A549 (cell line): ENCODE results near the gene TFEB. TPM values are rescaled to one million over a fixed set of nuclear protein-coding genes. Genes with fewer than 3 reads are reported as not detected.

Experiments
- ATAC-seq, 2 experiments: fragments of 200-7000 bp in 1 of 2; fragments of >200 bp in 1 of 2; cut with Nextera tagmentation in 1 of 2; cut with Tn5 transposase in 1 of 2; 3 replicates each; pipeline versions ENCODE4 v1.8.0 to v1.9.1; 2018 to 2020; ENCODE audit warnings: mild to moderate bottlenecking in 1 of 2, moderate library complexity in 1 of 2
- CTCF ChIA-PET: fragments of 300-600 bp; sonication (Branson Sonifier 250); formaldehyde crosslinking; extraction: SDS; loops from one replicate; lab custom pipeline; 2021; ENCODE audit warnings: antibody characterized with exemption, inconsistent platforms; lab: Yijun Ruan, JAX
- POLR2A ChIA-PET: fragments of 350-600 bp; formaldehyde crosslinking; extraction: SDS; loops from one replicate; lab custom pipeline; 2021; ENCODE audit warnings: antibody characterized with exemption, inconsistent platforms; lab: Yijun Ruan, JAX
- DNase-seq, 2 experiments: peaks; one replicate each; pipeline versions ENCODE4 v3.0.0 to v3.0.0-alpha.2; 2011 to 2016; ENCODE audit warnings: low read depth in 1 of 2, low spot score in 1 of 2
- FAIRE-seq: peaks from 2 replicates; lab custom pipeline; 2011; peaks lifted over from hg19 to GRCh38; lab: Jason Lieb, UNC
- H3K27ac ChIP-seq, 2 experiments: fragments of >200 bp; sonication (Bioruptor Twin); formaldehyde crosslinking; 3 replicates each; pipeline ENCODE4 v1.5.1; 2016 to 2017
- H3K4me1 ChIP-seq: fragments of >200 bp; sonication (Bioruptor Twin); formaldehyde crosslinking; 3 replicates; pipeline ENCODE4 v1.6.1; 2016
- H3K4me2 ChIP-seq: fragments of >200 bp; sonication (Bioruptor Twin); formaldehyde crosslinking; 3 replicates; pipeline ENCODE4 v1.6.1; 2016
- H3K4me3 ChIP-seq: fragments of >200 bp; sonication (Bioruptor Twin); formaldehyde crosslinking; 3 replicates; pipeline ENCODE4 v1.5.1; 2016
- H3K9me3 ChIP-seq: fragments of >200 bp; sonication (Bioruptor Twin); formaldehyde crosslinking; 3 replicates; pipeline ENCODE4 v1.6.1; 2016
- BCL3 ChIP-seq: fragments of >200 bp; sonication (Bioruptor Twin); formaldehyde crosslinking; IDR thresholded peaks from 3 replicates; pipeline ENCODE4 v1.6.1; 2016
- CBX8 ChIP-seq: fragments of 200-600 bp; sonication (generic); IDR thresholded peaks from 2 replicates; pipeline ENCODE4 v1.6.1; 2016
- CHD2 ChIP-seq: fragments of 150-350 bp; IDR thresholded peaks from 2 replicates; pipeline ENCODE4 v1.6.1; 2014; ENCODE audit warnings: low read length; ENCODE audit not compliant: partially characterized antibody
- E2F6 ChIP-seq: IDR thresholded peaks from 2 replicates; pipeline ENCODE4 v1.6.1; 2012; ENCODE audit warnings: low read depth, borderline replicate concordance
- EHF ChIP-seq: fragments of 250-450 bp; sonication (Bioruptor Pico); IDR thresholded peaks from 2 replicates; pipeline ENCODE4 v1.5.0; 2020; ENCODE audit warnings: mild to moderate bottlenecking
- ESRRA ChIP-seq: fragments of 150-350 bp; IDR thresholded peaks from 2 replicates; pipeline ENCODE4 v1.6.1; 2014; ENCODE audit warnings: mild to moderate bottlenecking, low read length, borderline replicate concordance
- FOSB ChIP-seq: fragments of 250-450 bp; sonication (Bioruptor Pico); IDR thresholded peaks from 2 replicates; pipeline ENCODE4 v1.5.0; 2020; ENCODE audit warnings: mild to moderate bottlenecking, moderate library complexity
- FOSL2 ChIP-seq, 2 experiments: fragments of 450-650 bp in 1 of 2; fragments of >200 bp in 1 of 2; sonication (Bioruptor Twin) in 1 of 2; formaldehyde crosslinking; IDR thresholded peaks; 2 replicates each; pipeline versions ENCODE4 v1.5.0 to v1.6.1; 2016 to 2020; ENCODE audit warnings: mild to moderate bottlenecking in 1 of 2, moderate library complexity in 1 of 2
- GATA3 ChIP-seq: IDR thresholded peaks from 2 replicates; pipeline ENCODE4 v1.6.1; 2012; ENCODE audit warnings: borderline replicate concordance
- HES2 ChIP-seq: fragments of >200 bp; sonication (Bioruptor Twin); formaldehyde crosslinking; IDR thresholded peaks from 2 replicates; pipeline ENCODE4 v1.6.1; 2016
- HEYL ChIP-seq: fragments of 250-450 bp; sonication (Bioruptor Pico); IDR thresholded peaks from 2 replicates; pipeline ENCODE4 v1.8.0; 2021; ENCODE audit warnings: mild to moderate bottlenecking, moderate library complexity
- HOXA7 ChIP-seq: fragments of 250-450 bp; sonication (Bioruptor Pico); IDR thresholded peaks from 2 replicates; pipeline ENCODE4 v1.5.0; 2020; ENCODE audit warnings: mild to moderate bottlenecking, moderate library complexity
- HOXB13 ChIP-seq: fragments of 250-450 bp; sonication (Bioruptor Pico); IDR thresholded peaks from 2 replicates; pipeline ENCODE4 v1.5.0; 2020; ENCODE audit warnings: low read depth, mild to moderate bottlenecking, moderate library complexity
- HOXB5 ChIP-seq: fragments of 250-450 bp; sonication (Bioruptor Pico); IDR thresholded peaks from 2 replicates; pipeline ENCODE4 v1.5.0; 2020; ENCODE audit warnings: mild to moderate bottlenecking, moderate library complexity
- JUN ChIP-seq, 2 experiments: fragments of >200 bp; sonication (Bioruptor Twin); formaldehyde crosslinking; IDR thresholded peaks; 2 replicates in 1 of 2; 3 replicates in 1 of 2; pipeline ENCODE4 v1.6.1; 2016 to 2017
- KDM1A ChIP-seq: fragments of 200-600 bp; sonication (generic); IDR thresholded peaks from 2 replicates; pipeline ENCODE4 v1.6.1; 2016; ENCODE audit warnings: low read depth, mild to moderate bottlenecking
- MYC ChIP-seq: IDR thresholded peaks from 2 replicates; pipeline ENCODE4 v1.6.1; 2012; ENCODE audit warnings: mild to moderate bottlenecking, inconsistent platforms, low read length, improper control_type of control experiment, borderline replicate concordance
- PBX3 ChIP-seq: IDR thresholded peaks from 2 replicates; pipeline ENCODE4 v1.6.1; 2012
- REST ChIP-seq: fragments of 200-600 bp; sonication (generic); IDR thresholded peaks from 2 replicates; pipeline ENCODE4 v1.6.1; 2016; ENCODE audit warnings: antibody characterized with exemption, mild to moderate bottlenecking, moderate library complexity
- RFX5 ChIP-seq: fragments of 450-650 bp; IDR thresholded peaks from 2 replicates; pipeline ENCODE4 v1.7.1; 2014; ENCODE audit warnings: antibody characterized with exemption, mild to moderate bottlenecking, moderate library complexity
- RNF2 ChIP-seq: fragments of 200-600 bp; sonication (generic); IDR thresholded peaks from 2 replicates; pipeline ENCODE4 v1.6.1; 2016; ENCODE audit warnings: low read depth, mild to moderate bottlenecking, antibody characterized with exemption, moderate library complexity, borderline replicate concordance
- SMC3 ChIP-seq: fragments of >200 bp; sonication (Bioruptor Twin); formaldehyde crosslinking; IDR thresholded peaks from 3 replicates; pipeline ENCODE4 v1.6.1; 2018; ENCODE audit warnings: inconsistent platforms
- TFCP2L1 ChIP-seq: fragments of 250-450 bp; sonication (Bioruptor Pico); IDR thresholded peaks from 2 replicates; pipeline ENCODE4 v1.5.0; 2021; ENCODE audit warnings: mild to moderate bottlenecking
- TP53 ChIP-seq: fragments of 250-450 bp; sonication (Bioruptor Pico); IDR thresholded peaks from 2 replicates; pipeline ENCODE4 v1.5.0; 2021; ENCODE audit warnings: mild to moderate bottlenecking, moderate library complexity
- USF2 ChIP-seq: fragments of 450-650 bp; IDR thresholded peaks from 2 replicates; pipeline ENCODE4 v1.6.1; 2014; ENCODE audit warnings: antibody characterized with exemption
- ZC3H11A ChIP-seq: fragments of 450-650 bp; IDR thresholded peaks from 2 replicates; pipeline ENCODE4 v1.6.1; 2014; ENCODE audit warnings: antibody characterized with exemption, mild to moderate bottlenecking
- ZFP36 ChIP-seq: fragments of 450-650 bp; IDR thresholded peaks from 2 replicates; pipeline ENCODE4 v1.6.1; 2014; ENCODE audit warnings: borderline replicate concordance; ENCODE audit not compliant: partially characterized antibody
- ZSCAN20 ChIP-seq: fragments of 250-450 bp; sonication (Bioruptor Pico); IDR thresholded peaks from 2 replicates; pipeline ENCODE4 v1.8.0; 2022; ENCODE audit warnings: mild to moderate bottlenecking, moderate library complexity
- WGBS: methylation state at CpG from one replicate; pipeline ENCODE4 v1.1.6; 2017; ENCODE audit errors: missing lambda C conversion rate; 5-methylcytosine and 5-hydroxymethylcytosine counted together
- polyA plus RNA-seq, 4 experiments: library from polyadenylated mRNA; depleted of rRNA in 3 of 4; stranded (reverse); fragments of >200 nt; fragmentation: RNase III in 1 of 4; extraction: RNeasy Plus Mini Kit Qiagen cat#74134 plus additional on column Dnase treatment in 1 of 4; gene quantifications; 2 replicates in 3 of 4; 3 replicates in 1 of 4; pipeline ENCODE4 v1.2.3, GENCODE V29; 2011 to 2017

Gene TFEB
- polyA plus RNA-seq, 2 of the 4 experiments (the other 2 are of a cell fraction) = 3.1 to 6.1 TPM

- Histone ChIP-seq H3K27ac (no peak overlapping the region), H3K4me3 (no peak overlapping the region), H3K4me1 (no peaks in the 10 kb centered on the region), H3K9me3 (no peaks in the 10 kb centered on the region), H3K4me2 (no peak overlapping the region)
- ATAC-seq = no peak
- TF ChIP-seq HEYL (CRISPR knock-in tag) = no peak
- TF ChIP-seq HES2 = no peak
- TF ChIP-seq CHD2 = no peak
- no peak for TF ChIP-seq HOXA7 (CRISPR knock-in tag)
- no peak for TF ChIP-seq TP53
- TF ChIP-seq JUN (IDR thresholded peaks at IDR 0.05) = no peak
- no peak for TF ChIP-seq USF2
- TF ChIP-seq HOXB13 (CRISPR knock-in tag) = no peak
- no peak for TF ChIP-seq SMC3
- TF ChIP-seq BCL3 = no peak
- FAIRE-seq = no peak
- 33% methylated on average over 4 of the region's 5 CpGs for WGBS
- CTCF ChIA-PET = no interaction called here
- POLR2A ChIA-PET = no interaction called here
- DNase-seq = no peak
Observed at GRCh38 chr6:41654151-41654697, 81.2 kb downstream of the TFEB start.

GRCh38 chr6:41653691-41654090, 81.7 kb downstream of the TFEB start:
- FAIRE-seq (no peak), DNase-seq (no peak), ATAC-seq (no peak)
- no peaks in the 10 kb centered on the region for H3K9me3 ChIP-seq
- H3K4me2 ChIP-seq = no peak overlapping the region
- no peak for TF ChIP-seq MYC
- TF ChIP-seq HES2 = no peak
- no peak for TF ChIP-seq REST
- TF ChIP-seq RNF2 = no peak
- no peak for TF ChIP-seq KDM1A
- no peak for TF ChIP-seq HEYL (CRISPR knock-in tag)
- TF ChIP-seq CBX8 = no peak
- TF ChIP-seq RFX5 = no peak
- no peak for TF ChIP-seq FOSB (CRISPR knock-in tag)
- no peak for TF ChIP-seq GATA3
- TF ChIP-seq ZSCAN20 (CRISPR knock-in tag) = no peak
- no peak for TF ChIP-seq ZC3H11A
- no peak for TF ChIP-seq FOSL2 (IDR thresholded peaks at IDR 0.05)
- TF ChIP-seq FOSL2 (CRISPR knock-in tag; IDR thresholded peaks at IDR 0.05) = no peak
- TF ChIP-seq TFCP2L1 (CRISPR knock-in tag) = no peak
- no peak for TF ChIP-seq EHF (CRISPR knock-in tag)
- TF ChIP-seq ESRRA = no peak
- TF ChIP-seq ZFP36 = no peak
- no peak for TF ChIP-seq E2F6
- no peak for TF ChIP-seq HOXB5
- no peak for TF ChIP-seq PBX3
- H3K4me1 ChIP-seq = no peaks in the 10 kb centered on the region
- POLR2A ChIA-PET = no interaction called here
- H3K27ac ChIP-seq = no peak overlapping the region
- no peak overlapping the region for H3K4me3 ChIP-seq
- CTCF ChIA-PET = no interaction called here
- no CpG with 5 or more reads among the region's 5 CpGs for WGBS
